DOHH2 (cell line): ENCODE data around the gene OR2L3.

Experiments
- H3F3A ChIP-seq: fragments of 200-600 bp; sonication (generic), shearing (Covaris generic); 2 replicates; pipeline ENCODE4 v1.6.0; 2016; ENCODE audit warnings: antibody characterized with exemption, mild to moderate bottlenecking; ENCODE audit not compliant: control insufficient read depth, insufficient read depth
- H3K27ac ChIP-seq: fragments of 200-600 bp; sonication (generic); 2 replicates; pipeline ENCODE4 v1.5.1; 2014; ENCODE audit warnings: low read depth, mild to moderate bottlenecking, low read length, moderate library complexity
- H3K27me3 ChIP-seq: fragments of 200-600 bp; sonication (generic); 2 replicates; pipeline ENCODE4 v1.6.1; 2014; ENCODE audit warnings: mild to moderate bottlenecking, low read length, mixed read lengths; ENCODE audit not compliant: control insufficient read depth
- H3K36me3 ChIP-seq: fragments of 200-600 bp; sonication (generic); 2 replicates; pipeline ENCODE4 v1.6.1; 2014; ENCODE audit warnings: mild to moderate bottlenecking, low read length, moderate library complexity, mixed read lengths; ENCODE audit not compliant: control insufficient read depth
- H3K4me1 ChIP-seq: fragments of 200-600 bp; sonication (generic); 2 replicates; pipeline ENCODE4 v1.6.1; 2014; ENCODE audit warnings: mild to moderate bottlenecking, low read length, mixed read lengths; ENCODE audit not compliant: control insufficient read depth
- H3K4me2 ChIP-seq: fragments of 200-600 bp; sonication (generic); 2 replicates; pipeline ENCODE4 v1.6.0; 2014; ENCODE audit warnings: mild to moderate bottlenecking, low read length, moderate library complexity
- H3K4me3 ChIP-seq: fragments of 200-600 bp; sonication (generic); 2 replicates; pipeline ENCODE4 v1.5.1; 2014; ENCODE audit warnings: mild to moderate bottlenecking, low read length, mixed read lengths
- H3K79me2 ChIP-seq: fragments of 200-600 bp; sonication (generic); 2 replicates; pipeline ENCODE4 v1.6.1; 2014; ENCODE audit warnings: mild to moderate bottlenecking, low read length, mixed read lengths; ENCODE audit not compliant: control insufficient read depth
- H3K9me2 ChIP-seq: fragments of 200-600 bp; sonication (generic); replicated peaks from 2 replicates; pipeline ENCODE4 v1.6.1; 2014; ENCODE audit warnings: mild to moderate bottlenecking, low read length, mixed read lengths; ENCODE audit not compliant: control insufficient read depth
- H3K9me3 ChIP-seq: fragments of 200-600 bp; sonication (generic); 2 replicates; pipeline ENCODE4 v1.6.1; 2014; ENCODE audit warnings: antibody characterized with exemption, low read length, mixed read lengths; ENCODE audit not compliant: control insufficient read depth, insufficient read depth
- H4K20me1 ChIP-seq: fragments of 200-600 bp; sonication (generic); 2 replicates; pipeline ENCODE4 v1.6.0; 2014; ENCODE audit warnings: low read depth, mild to moderate bottlenecking, antibody characterized with exemption, low read length, moderate library complexity; ENCODE audit not compliant: control insufficient read depth, insufficient read depth
- CTCF ChIP-seq: fragments of 200-600 bp; sonication (generic); IDR thresholded peaks from one replicate; pipeline ENCODE4 v1.5.1; 2014; ENCODE audit warnings: antibody characterized with exemption, mild to moderate bottlenecking, low read depth, low read length; ENCODE audit not compliant: poor library complexity, severe bottlenecking
- EZH2phosphoT487 ChIP-seq: fragments of 200-600 bp; sonication (generic); IDR thresholded peaks from 2 replicates; pipeline ENCODE4 v1.6.1; 2017; ENCODE audit warnings: borderline replicate concordance, mild to moderate bottlenecking, antibody characterized with exemption, low read length, moderate library complexity, mixed read lengths

OR2L3 gene

GRCh38 chr1:248098529-248098928, 51.9 kb downstream of the OR2L3 start:
- no peaks in the 10 kb centered on the region for H3F3A ChIP-seq
- no peaks in the 10 kb centered on the region for H3K36me3 ChIP-seq
- no peaks in the 10 kb centered on the region for H3K79me2 ChIP-seq
- no peak overlapping the region for H3K4me3 ChIP-seq
- H3K9me3 ChIP-seq = no peaks in the 10 kb centered on the region
- no peaks in the 10 kb centered on the region for H3K4me1 ChIP-seq
- no peak overlapping the region for H3K4me2 ChIP-seq
- no peak overlapping the region for H3K27ac ChIP-seq
- H3K9me2 ChIP-seq = no peaks in the 10 kb centered on the region
- no peaks in the 10 kb centered on the region for H4K20me1 ChIP-seq
- TF ChIP-seq CTCF (no peak), EZH2phosphoT487 (no peak)
- H3K27me3 ChIP-seq = no peaks in the 10 kb centered on the region

GRCh38 chr1:248102847-248103246, 56.2 kb downstream of the OR2L3 start:
- H3K4me1 ChIP-seq = no peaks in the 10 kb centered on the region
- no peak overlapping the region for H3K4me2 ChIP-seq
- H3K79me2 ChIP-seq = no peaks in the 10 kb centered on the region
- no peaks in the 10 kb centered on the region for H3K27me3 ChIP-seq
- H3K9me2 ChIP-seq = no peaks in the 10 kb centered on the region
- H4K20me1 ChIP-seq = no peaks in the 10 kb centered on the region
- H3K36me3 ChIP-seq = no peaks in the 10 kb centered on the region
- no peaks in the 10 kb centered on the region for H3K9me3 ChIP-seq
- no peak overlapping the region for H3K4me3 ChIP-seq
- no peak overlapping the region for H3K27ac ChIP-seq
- H3F3A ChIP-seq = no peaks in the 10 kb centered on the region
- no peak for TF ChIP-seq EZH2phosphoT487
- TF ChIP-seq CTCF = no peak

GRCh38 chr1:248111157-248111556, 64.5 kb downstream of the OR2L3 start:
- no peaks in the 10 kb centered on the region for H3K36me3 ChIP-seq
- no peaks in the 10 kb centered on the region for H3K27me3 ChIP-seq
- peaks cover 9% of the 10 kb centered on the region; the same call in 1 of the 2 replicates for H3K9me3 ChIP-seq
- no peaks in the 10 kb centered on the region for H3K4me1 ChIP-seq
- H3K27ac ChIP-seq = no peak overlapping the region
- no peaks in the 10 kb centered on the region for H3K9me2 ChIP-seq
- no peaks in the 10 kb centered on the region for H3F3A ChIP-seq
- no peaks in the 10 kb centered on the region for H4K20me1 ChIP-seq
- H3K79me2 ChIP-seq = no peaks in the 10 kb centered on the region
- no peak overlapping the region for H3K4me3 ChIP-seq
- TF ChIP-seq CTCF (no peak), EZH2phosphoT487 (no peak)
- no peak overlapping the region for H3K4me2 ChIP-seq
